ENCODE data around the gene DRC1.

GRCh38 chr2:26356771-26357170, 44.9 kb upstream of the DRC1 start:
- TF ChIP-seq CTCF (IDR thresholded peaks at IDR 0.05; ENCODE audit: low read depth, low read length, poor library complexity, severe bottlenecking), result no peak
- TF ChIP-seq EZH2phosphoT487 (IDR thresholded peaks at IDR 0.05; ENCODE audit: borderline replicate concordance, low read length), result no peak

All from DOHH2 (cell line).